ENCODE measurements around the gene MTX1.
"Not testable (repeated sequence)": the region's sequence is repeated elsewhere in the genome, so short reads cannot be mapped to it uniquely, and the experiment has no call there.

DNA sequence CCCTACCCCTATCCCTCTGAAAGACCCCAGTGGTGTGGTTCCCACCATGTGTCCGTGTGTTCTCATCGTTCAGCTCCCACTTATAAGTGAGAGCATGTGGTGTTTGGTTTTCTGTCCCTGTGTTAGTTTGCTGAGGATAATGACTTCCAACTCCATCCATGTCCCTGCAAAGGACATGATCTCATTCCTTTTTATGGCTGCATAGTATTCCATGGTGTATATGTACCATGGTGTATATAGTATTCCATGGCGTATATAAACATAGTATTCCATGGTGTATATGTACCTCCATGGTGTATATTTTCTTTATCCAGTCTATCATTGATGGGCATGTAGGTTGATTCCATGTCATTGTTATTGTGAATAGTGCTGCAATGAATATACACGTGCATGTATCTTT, 44.7 kb upstream of the MTX1 start:
- TF ChIP-seq, protein P1, sequence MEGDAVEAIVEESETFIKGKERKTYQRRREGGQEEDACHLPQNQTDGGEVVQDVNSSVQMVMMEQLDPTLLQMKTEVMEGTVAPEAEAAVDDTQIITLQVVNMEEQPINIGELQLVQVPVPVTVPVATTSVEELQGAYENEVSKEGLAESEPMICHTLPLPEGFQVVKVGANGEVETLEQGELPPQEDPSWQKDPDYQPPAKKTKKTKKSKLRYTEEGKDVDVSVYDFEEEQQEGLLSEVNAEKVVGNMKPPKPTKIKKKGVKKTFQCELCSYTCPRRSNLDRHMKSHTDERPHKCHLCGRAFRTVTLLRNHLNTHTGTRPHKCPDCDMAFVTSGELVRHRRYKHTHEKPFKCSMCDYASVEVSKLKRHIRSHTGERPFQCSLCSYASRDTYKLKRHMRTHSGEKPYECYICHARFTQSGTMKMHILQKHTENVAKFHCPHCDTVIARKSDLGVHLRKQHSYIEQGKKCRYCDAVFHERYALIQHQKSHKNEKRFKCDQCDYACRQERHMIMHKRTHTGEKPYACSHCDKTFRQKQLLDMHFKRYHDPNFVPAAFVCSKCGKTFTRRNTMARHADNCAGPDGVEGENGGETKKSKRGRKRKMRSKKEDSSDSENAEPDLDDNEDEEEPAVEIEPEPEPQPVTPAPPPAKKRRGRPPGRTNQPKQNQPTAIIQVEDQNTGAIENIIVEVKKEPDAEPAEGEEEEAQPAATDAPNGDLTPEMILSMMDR (IDR thresholded peaks at IDR 0.05): not testable (repeated sequence)
- not testable (repeated sequence) for TF ChIP-seq POLR2A, POLR2AphosphoS5, EP300 (IDR thresholded peaks at IDR 0.05)

All from upper lobe of left lung (tissue), 4 donors.